Superior temporal gyrus (tissue), 1 donor: ENCODE measurements around the gene KMT2B.
"Not testable (repeated sequence)": the region's sequence is repeated elsewhere in the genome, so short reads cannot be mapped to it uniquely, and the experiment has no call there.

ENCODE experiments used
- DNase-seq: peaks from one replicate; pipeline ENCODE4 v3.0.0-alpha.2; 2016; ENCODE audit errors: extremely low spot score

Gene KMT2B

DNA sequence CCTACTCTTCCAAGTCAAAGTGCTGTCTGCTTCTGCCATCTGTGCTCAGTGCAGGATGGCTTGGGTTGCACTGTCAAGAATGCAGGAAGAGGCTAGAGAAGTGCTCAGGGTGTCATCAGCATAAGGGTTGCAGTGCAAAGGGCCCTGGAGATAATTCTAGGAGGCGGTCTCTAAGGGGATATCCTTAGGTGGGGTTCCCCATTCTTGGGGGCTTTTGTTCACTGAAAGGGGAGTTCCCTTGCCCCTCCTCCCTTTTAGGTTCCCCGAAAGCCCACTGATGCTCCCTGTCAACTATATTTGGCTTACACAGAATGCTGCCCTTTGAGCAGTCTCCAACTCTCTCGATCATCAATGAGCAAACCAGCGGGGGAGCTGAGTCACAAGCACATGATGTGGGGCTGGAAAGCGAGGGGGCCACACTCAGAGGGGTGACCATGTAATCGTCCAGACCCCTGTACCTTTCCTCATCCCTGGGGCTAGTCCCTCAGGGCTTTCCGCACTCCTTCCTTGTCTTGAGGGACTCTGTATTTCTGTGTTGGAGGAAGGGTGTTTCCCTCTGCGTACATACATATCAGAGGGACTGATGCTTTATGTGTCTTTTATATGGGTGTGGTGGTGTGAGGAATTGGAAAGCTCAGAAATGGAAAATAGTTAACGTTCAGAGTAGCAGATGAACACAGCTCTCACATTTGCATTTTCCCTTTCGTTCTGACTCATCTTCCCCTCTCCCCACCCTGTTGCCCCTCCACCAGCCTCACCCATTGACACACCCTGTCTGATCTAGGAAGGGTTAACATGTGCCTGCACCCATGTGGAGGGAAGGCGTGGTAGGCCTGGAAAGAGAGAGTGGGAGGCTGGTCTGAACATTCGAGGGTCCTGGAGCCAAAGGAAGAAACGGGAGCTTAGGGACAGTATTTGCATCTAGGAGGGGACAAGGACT is 6.7 kb upstream of the KMT2B start:
- no peak for DNase-seq

DNA sequence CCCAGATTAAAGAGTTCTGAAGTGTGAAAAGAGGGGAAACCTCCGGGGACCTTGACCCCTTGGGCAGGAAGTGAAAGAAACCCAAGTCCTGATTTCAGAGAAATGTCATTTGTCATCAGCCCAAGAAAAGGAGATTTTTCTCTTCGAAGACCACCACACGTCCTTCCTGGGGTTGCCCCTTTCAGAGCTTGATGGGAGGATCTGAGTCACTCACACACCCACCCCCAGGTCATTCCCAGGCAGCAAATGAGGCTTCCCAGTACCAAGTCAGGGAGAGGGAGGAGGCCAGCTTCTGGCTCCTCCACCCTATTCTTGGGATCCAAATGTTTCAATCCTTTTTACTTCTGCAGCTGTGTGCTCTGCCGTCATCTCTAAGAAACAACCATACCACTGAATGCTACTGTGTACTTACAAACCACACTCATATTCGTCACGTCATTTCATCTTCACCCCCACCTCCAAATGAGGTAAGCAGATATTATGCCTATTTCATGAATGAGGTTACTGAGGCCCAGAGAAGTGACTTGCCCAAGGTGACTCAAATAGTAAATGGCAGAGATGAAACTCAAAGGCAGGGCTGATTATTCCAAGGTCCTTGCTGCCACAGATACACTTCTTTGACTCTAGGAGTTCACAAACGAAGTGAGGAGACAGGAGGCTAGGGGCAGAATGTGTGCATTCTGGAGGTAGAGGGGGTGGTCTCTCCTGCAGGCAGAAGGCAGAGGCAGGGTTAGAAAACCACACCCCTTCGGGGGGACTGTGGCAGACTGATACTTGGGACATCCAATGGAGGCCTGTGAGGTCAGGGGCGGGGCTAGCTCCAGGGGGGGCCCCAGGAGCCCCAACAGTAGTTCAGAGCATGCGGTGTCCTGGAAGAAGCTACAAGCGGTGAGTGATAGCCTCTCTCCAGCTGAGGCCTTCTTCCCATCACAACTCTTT is 5.0 kb upstream of the KMT2B start:
- DNase-seq = no peak

DNA sequence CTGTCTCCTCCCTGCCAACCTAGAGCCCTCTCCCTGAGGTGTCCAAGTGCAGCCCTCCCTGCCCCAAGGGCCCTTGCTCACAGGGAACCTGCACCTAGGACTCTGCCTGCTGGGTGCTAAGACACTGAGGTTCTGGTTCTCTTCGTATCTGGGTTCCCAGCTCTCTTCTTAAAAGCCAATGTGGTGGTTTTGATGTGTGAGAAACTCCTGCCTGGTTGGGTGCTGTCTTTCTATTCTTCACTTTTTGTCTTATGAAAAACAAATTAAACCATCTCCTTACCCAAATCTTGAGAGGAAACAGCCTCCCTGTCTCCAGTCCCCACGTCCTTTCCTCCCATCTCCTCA is 4.3 kb upstream of the KMT2B start:
- DNase-seq = no peak

DNA sequence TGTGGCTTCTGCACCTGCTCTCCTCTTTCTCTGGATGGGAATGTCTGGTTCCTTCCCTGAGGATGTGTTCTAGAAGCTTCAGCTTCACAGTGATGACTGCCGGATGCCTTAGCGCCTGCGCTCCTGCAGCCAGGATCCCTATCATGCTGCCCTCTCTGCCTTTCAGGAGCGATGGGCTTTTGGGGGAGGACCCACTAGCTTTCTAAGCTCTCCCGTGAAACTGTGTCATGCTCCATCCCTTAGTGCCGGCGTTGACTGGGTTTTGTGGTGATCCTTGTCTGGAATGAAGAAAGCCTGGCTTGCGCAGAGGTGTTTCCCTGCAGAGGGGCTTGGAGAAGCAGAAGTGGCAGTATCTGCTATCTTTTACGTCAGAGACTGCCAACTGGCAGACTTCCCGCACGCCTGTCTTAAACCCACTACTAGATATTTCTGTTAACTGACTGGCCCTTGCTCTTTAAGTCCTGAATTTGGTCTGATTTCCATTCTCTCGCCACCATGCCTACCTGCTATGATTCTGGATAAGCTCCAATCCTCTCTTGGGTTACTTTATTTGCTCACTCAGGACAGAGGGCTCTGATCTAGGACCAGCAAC is 3.8 kb upstream of the KMT2B start:
- DNase-seq = no peak

DNA sequence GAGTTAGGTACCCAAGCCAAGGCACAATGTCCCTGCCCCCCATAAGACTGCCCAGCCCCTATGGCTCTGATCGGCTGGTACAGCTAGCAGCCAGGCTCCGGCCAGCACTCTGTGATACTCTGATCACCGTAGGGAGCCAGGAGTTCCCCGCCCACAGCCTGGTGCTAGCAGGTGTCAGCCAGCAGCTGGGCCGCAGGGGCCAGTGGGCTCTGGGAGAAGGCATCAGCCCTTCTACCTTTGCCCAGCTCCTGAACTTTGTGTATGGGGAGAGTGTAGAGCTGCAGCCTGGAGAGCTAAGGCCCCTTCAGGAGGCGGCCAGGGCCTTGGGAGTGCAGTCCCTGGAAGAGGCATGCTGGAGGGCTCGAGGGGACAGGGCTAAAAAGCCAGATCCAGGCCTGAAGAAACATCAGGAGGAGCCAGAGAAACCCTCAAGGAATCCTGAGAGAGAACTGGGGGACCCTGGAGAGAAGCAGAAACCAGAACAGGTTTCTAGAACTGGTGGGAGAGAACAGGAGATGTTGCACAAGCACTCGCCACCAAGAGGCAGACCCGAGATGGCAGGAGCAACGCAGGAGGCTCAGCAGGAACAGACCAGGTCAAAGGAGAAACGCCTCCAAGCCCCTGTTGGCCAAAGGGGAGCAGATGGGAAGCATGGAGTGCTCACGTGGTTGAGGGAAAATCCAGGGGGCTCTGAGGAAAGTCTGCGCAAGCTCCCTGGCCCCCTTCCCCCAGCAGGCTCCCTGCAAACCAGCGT is 3.0 kb upstream of the KMT2B start:
- no peak for DNase-seq

DNA sequence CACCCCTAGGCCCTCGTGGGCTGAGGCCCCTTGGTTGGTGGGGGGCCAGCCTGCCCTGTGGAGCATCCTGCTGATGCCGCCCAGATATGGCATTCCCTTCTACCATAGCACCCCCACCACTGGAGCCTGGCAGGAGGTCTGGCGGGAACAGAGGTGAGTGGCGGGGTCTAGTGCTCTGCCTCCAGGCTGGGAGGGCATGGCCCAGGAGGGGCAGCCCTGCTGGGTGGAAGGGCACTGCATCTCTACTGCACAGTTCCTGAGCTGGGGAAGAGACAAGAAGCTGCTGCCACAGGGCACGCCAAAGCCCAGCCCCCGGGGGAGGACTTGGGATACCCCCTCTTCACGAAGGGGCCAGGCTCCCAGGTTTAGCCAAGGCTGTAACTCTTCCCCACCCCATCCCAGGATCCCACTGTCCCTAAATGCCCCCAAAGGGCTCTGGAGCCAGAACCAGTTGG is 2.4 kb upstream of the KMT2B start:
- DNase-seq = no peak

DNA sequence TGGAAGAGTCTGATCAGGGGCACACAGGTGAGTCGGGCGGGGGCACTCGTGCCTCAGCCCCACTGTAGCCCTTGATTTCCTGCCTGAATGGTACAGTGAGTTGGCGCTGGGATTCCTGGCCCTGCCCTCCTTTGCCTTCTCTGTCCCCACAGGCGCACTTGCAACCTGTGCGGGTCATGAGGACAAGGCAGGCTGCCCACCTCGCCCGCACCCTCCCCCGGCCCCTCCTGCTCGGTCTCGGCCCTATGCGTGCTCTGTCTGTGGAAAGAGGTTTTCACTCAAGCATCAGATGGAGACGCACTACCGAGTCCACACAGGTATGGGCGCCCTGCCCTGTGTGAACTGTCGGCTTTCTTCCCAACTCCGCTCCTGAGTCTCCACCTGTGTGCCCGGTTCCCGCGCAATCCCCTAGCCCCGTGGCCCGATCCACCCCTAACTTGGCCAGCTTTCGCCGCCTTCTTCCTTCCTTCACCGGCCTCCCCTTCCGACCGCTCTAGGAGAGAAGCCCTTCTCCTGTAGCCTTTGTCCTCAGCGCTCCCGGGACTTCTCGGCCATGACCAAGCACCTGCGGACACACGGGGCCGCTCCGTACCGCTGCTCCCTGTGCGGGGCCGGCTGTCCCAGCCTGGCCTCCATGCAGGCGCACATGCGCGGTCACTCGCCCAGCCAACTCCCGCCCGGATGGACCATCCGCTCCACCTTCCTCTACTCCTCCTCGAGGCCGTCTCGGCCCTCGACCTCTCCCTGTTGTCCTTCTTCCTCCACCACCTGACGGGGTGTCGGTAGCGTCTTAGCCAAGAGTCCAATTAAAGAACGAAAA is 1.6 kb upstream of the KMT2B start:
- DNase-seq = no peak

DNA sequence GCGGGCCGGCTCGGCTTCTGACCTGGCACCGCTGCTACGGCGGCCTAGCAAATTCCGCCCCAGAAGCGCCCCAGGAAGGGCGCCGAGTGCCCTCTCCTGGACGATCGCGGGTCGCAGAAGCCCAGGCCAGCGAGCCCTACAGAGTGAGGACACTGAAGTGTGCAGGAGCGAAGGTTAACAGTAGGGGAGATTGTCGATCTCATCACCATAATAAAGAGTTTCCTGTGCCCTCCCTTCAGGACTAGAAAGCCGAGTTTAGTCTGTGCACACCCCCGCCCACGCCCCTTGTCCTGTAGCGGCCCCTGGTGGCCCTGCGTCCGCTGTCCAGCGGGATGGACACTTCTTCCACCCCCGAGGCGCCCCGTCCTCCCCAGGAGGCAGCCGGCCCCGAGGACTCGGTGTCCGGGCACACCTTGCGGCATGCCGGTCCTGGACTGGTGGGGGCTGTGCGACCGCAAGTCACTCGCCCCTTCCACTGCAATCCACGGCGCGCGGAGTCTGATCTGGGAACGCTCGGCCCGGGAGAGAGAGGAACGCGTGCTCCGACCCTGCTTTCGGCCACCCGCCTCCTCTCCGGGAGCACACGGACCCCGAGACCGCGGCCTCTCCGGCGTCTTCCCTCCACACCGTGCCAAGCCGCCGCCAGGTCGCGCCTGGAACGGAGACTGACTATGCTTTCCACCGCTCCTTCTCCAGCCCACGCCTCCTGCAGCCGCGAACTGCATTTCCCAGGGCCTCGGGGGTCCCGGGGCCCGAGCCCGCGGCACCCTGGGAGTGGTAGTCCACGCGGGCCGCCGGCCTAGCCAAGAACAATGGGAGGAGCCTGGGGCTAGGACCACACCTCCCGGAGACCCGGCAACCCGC is 770 bp upstream of the KMT2B start:
- DNase-seq = peak; percentile 93

DNA sequence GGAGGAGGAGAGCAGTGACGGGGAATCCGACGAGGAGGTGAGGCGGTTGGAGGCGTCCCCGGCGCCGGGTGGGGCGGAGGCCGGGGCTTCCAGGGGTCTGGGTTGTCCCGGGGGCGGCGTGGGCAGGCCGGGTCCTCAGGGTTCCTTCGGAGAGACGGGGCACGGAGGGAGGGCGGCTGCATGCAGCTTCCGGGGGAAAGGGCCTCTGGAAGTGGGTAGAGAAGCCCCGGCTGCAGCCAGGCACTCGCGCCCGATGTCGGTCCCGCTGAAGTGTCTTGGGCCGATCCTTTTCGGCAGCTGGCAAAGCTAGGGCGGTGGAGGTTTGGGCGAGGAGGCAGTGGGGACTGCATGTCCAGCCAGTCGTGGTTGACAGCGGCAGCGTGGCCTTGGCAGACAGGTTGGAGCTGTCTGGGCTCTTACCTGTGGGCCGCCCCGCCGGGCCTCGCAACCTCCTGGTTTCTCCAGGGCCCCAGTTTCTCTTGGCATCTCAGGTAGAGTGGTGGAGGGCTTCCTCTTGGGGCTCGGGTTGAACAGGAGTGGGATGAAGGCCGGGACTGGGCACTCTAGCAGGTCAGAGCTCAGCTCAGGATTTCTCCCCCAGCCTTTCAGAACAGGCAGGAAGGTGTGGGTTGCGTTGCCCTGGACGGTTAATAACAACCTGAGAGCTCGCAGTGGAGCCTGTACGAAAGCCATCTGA is 690 bp downstream of the KMT2B start:
- no peak for DNase-seq

DNA sequence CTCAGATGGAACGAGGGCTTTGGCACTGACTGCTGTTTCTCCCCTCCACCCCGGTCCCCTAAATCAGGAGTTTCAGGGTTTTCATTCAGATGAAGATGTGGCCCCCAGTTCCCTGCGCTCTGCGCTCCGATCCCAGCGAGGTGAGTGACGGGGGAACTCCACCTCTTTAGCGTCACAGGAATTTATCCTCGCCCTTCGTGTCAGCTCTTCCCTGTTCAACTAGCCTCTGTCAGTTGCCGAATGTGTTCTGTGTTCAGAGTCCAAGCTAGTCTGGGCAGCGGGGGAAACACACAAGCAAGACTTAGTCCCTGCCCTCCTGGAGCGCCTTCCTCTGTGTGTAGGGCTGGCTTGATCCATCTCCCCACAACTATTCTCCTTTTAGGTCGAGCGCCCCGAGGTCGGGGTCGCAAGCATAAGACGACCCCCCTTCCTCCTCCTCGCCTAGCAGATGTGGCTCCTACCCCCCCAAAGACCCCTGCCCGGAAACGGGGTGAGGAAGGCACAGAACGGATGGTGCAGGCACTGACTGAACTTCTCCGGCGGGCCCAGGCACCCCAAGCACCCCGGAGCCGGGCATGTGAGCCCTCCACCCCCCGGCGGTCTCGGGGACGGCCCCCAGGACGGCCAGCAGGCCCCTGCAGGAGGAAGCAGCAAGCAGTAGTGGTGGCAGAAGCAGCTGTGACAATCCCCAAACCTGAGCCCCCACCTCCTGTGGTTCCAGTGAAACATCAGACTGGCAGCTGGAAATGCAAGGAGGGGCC is 1.8 kb downstream of the KMT2B start:
- DNase-seq = no peak

DNA sequence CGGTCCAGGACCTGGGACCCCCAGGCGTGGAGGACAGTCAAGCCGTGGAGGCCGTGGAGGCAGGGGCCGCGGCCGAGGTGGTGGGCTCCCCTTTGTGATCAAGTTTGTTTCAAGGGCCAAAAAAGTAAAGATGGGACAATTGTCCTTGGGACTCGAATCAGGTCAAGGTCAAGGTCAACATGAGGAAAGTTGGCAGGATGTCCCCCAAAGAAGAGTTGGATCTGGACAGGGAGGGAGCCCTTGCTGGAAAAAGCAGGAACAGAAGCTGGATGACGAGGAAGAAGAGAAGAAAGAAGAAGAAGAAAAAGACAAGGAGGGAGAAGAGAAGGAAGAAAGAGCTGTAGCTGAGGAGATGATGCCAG is 2.3 kb downstream of the KMT2B start:
- no peak for DNase-seq

DNA sequence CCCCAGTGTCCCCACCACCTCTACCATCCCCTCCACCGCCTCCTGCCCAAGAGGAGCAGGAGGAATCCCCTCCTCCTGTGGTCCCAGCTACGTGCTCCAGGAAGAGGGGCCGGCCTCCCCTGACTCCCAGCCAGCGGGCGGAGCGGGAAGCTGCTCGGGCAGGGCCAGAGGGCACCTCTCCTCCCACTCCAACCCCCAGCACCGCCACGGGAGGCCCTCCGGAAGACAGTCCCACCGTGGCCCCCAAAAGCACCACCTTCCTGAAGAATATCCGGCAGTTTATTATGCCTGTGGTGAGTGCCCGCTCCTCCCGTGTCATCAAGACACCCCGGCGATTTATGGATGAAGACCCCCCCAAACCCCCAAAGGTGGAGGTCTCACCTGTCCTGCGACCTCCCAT is 2.8 kb downstream of the KMT2B start:
- no peak for DNase-seq

DNA sequence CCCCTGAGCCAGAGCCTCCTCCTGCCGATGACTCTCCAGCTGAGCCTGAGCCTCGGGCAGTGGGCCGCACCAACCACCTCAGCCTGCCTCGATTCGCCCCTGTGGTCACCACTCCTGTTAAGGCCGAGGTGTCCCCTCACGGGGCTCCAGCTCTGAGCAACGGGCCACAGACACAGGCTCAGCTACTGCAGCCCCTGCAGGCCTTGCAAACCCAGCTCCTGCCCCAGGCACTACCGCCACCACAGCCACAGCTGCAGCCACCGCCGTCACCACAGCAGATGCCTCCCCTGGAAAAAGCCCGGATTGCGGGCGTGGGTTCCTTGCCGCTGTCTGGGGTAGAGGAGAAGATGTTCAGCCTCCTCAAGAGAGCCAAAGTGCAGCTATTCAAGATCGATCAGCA is 3.6 kb downstream of the KMT2B start:
- no peak for DNase-seq

DNA sequence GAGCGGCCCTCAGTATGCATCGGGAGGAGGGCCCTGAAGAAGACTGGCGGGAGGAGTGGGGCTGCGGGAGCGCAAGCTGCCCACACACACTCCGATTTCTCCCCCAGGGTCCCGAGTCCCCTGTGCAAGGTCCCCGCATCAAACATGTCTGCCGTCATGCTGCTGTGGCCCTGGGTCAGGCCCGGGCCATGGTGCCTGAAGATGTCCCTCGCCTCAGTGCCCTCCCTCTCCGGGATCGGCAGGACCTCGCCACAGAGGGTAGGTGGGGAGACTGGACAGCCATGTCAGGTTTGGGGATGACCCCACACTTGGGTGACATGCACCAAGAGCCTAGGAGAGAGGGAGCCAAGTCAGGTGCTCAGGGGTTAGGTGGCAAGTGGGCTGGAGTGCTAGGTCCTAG is 4.7 kb downstream of the KMT2B start:
- no peak for DNase-seq

DNA sequence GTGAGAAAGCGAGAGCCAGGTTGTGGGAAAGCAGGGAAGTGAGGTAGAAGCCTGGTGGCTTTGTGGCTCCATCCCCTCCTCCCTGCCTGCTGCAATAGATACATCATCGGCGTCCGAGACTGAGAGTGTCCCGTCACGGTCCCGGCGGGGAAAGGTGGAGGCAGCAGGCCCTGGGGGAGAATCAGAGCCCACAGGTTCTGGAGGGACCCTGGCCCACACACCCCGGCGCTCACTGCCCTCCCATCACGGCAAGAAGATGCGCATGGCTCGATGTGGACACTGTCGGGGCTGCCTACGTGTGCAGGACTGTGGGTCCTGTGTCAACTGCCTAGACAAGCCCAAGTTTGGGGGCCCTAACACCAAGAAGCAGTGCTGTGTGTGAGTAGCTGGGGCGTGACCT is 5.1 kb downstream of the KMT2B start:
- no peak for DNase-seq

DNA sequence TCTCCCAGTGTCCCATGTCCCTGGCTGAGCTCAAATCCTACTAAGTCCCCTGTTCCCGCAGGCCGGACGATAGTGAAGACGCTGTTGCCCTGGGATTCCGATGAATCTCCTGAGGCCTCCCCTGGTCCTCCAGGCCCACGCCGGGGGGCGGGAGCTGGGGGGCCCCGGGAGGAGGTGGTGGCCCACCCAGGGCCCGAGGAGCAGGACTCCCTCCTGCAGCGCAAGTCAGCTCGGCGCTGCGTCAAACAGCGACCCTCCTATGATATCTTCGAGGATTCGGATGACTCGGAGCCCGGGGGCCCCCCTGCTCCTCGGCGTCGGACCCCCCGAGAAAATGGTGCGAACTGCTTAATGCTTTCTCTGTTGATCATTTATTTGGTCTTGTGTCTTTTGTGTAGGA is 5.9 kb downstream of the KMT2B start:
- no peak for DNase-seq

DNA sequence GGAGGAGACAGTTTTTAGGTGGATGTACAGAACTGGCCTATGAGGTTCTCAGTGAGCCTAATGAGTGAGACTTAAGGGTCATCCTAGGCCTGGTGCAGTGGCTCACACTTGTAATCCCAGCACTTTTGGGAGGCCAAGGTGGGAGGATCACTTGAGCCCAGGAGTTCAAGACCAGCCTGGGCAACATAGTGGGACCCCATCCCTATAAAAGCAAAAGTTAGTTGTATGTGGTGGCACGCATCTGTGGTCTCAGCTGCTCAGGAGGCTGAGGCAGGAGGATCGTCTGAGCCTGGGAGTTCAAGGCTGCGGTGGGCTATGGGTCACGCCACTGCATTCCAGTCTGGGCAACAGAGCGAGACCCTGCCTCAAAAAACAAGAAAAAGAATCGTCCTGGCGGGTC is 6.3 kb downstream of the KMT2B start:
- not testable (repeated sequence) for DNase-seq

DNA sequence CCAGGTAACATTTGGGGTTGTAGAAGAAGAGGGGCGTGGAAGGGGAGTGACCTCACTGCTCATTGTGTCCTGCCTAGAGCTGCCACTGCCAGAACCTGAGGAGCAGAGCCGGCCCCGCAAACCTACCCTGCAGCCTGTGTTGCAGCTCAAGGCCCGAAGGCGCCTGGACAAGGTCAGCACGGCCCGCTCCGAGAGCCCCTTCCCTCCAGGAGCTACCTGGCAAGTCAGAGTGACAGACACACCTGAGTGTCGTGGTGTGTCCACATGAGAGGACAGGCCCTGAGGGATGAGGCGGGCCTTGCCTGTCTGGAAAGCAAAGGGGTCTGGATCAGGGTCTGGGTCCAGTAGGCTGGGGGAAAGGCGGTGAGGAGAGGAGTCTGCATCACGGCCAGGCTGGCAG is 6.8 kb downstream of the KMT2B start:
- DNase-seq = no peak
